Measurements from ENCODE around the gene DDX24.
A peak's percentile ranks its signal among the peaks of the same experiment; 100 is the strongest.

Gene DDX24

DNA sequence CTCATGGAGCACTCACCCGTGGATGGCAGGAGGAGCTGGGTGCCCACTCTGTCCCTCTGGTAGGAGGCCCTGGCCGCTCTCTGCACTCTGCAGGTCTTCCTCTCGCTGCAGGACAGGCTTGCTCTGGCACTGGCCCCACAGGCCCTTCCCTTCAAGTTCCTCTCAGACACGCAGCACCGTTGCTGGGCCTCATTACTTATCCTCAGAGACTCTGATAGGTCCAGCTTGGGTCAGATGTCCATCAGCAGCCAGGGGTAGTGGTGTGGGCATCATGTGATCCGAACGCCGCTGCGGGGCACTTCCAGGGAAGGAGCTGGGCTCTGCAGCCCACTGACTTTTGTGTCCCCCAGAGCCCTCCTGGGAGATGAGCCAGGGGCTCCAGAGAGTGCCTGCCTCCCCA, 43.0 kb downstream of the DDX24 start:
- no peak for FAIRE-seq
- DNase-seq (ENCODE audit: extremely low spot score, insufficient read length, low read depth) = no peak

DNA sequence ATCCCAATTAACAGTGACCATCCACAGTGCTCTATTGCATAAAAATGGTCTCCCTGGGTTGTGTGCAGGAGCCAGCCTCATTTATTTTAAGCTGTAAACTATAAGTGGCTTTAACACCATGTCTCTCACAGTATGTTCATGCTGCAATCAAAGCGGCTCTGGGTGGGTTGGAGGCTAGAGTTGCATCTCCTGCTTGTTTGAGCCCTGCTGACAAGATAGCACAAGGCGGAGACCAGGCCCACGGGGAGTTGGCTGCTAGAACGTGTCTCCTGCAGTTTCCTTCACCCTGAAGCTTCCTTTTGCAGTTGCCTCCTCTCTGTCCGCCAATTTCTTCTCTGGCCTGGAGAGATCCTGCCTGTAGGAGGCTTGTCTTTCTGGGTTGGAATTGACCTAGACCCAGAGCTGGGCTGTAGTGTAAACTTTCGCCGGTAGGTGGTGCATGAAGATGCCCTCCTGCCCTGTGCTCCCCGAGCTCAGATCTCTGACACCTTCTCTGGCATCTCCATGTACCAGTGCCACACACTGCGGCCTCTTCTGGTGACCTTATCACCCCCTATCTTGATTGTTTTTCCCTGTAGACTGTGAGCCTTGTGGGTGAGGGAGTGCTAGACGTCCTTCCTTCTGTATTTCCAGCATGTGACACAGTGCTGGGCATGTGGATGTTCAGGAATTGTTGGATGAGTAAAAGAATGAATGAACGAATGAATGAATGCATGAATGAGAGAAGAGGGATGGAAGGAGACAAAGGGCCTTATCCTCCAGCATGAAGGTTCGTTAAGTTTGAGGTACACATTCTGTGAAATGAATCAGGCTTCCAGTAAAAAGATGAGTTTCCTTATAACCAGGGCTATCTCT, 44.5 kb downstream of the DDX24 start:
- DNase-seq (ENCODE audit: extremely low spot score, insufficient read length, low read depth) = peak; percentile 63
- peak; percentile 91 for FAIRE-seq

DNA sequence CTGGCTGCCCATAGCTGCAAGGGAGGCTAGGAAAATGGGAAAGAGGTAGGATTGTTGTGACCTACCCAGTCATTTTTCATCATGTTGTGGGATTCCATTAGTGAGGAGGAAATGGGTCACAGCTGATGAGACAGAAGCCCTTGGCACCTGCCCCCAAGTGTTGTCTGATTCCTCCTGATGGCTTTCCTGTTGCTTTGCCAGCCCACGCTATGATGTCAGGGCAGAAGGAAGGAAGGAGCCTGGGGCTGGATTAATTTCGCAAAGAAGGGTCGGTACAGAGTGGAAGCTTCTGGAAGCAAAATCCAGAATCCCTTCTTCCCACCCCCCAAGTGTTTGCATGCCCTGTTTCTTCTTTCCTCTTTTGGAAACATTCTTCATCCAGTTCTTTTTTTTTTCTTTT, 46.1 kb downstream of the DDX24 start:
- no peak for FAIRE-seq
- no peak for DNase-seq (ENCODE audit: extremely low spot score, insufficient read length, low read depth)

DNA sequence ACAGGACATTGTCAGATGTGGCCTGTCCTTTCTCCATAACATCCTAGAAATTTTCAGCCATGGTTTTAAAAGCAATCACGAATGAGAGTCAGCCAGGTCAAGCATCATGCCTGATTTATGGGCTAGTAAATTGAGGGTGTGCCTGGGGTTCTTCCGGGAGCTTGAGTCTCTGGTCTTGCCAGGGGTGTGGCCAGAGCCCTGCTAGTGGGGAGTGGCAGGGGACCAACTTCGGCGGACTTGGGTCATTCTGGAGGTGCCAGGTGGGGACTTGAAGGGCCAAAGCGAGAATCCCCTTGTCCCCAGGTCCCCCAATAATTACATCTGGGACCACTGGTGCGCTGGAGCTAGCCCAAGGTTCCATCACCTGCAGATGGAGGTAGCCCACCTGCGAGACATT, 49.1 kb downstream of the DDX24 start:
- no peak for FAIRE-seq
- DNase-seq (ENCODE audit: extremely low spot score, insufficient read length, low read depth) = no peak

DNA sequence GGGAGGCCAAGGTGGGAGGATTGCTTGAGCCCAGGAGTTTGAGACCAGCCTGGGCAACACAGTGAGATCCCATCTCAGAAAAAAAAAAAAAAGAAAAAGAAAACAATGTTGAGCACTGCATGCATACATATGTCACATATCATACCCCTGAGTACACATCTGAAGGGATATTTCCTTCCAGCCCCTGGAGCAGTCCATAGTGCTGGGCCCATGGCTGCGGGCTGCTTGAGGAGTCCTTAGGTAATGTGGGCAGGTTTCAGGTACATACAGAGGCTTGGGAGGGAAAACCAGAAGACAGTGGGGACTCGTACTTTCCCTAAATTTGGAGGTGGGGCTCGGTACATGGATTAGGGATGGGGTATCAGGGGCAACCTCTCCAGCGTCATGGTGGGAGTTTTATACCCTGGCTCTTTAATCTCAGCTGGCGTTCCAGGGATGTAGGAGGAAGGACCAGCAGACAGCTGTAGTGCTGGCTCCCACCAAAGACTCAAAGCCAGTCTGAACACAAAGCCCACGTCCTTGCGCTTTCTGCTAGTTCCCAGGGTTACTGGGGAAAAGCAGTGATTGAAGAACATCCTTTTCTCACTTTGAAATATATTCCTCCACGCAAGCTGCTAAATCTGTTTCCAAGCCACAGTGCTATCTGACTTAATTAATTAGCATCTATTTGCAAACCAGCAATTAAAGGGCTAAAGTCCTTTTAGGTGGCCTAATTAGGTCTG, 49.7 kb downstream of the DDX24 start:
- FAIRE-seq = no peak
- no peak for DNase-seq (ENCODE audit: extremely low spot score, insufficient read length, low read depth)

DNA sequence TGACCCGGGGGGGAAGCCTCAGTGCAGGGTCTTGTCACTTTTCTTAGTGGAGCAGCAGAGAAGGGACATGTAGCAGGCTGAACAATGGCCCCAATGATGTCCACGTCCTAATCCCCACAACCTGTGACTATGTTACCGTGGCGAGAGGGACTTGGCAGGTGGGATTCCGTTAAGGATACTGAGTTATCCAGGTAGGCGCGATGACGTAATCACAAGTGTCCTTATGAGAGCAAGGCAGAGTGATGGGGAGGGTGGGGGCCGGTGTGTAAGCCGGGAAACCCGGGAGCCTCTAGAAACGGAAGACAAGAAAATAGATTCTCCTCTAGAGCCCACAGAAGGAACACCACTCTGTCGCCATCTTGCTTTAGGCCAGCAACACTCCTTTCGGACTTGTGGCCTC, 50.4 kb downstream of the DDX24 start:
- DNase-seq (ENCODE audit: extremely low spot score, insufficient read length, low read depth) (no peak), FAIRE-seq (no peak)

DNA sequence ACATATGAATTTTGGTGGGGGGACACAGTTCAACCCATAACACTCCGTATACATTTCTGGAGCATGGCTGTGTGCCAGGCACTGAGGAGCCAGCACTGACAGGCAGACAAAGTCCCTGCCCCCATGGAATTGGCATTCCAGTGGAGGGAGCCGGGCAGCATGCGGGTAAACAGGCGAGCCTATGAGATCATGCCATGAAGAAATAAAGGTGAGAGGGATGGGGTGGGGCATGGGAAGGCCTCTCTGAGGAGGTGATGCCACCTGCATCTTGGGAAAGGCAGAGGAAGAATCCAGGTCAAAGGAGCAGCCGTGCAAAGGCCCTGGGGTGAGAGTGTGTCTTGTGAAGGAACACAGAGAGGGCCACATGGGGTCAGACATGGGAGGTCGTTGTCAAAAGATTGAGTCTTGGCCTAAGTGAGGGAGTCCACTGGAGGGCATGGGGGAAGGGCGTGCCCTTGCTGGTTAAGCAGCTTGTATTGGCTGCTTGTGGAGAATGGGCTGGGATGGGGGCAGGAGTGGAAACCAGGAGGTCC, 51.3 kb downstream of the DDX24 start:
- no peak for FAIRE-seq

DNA sequence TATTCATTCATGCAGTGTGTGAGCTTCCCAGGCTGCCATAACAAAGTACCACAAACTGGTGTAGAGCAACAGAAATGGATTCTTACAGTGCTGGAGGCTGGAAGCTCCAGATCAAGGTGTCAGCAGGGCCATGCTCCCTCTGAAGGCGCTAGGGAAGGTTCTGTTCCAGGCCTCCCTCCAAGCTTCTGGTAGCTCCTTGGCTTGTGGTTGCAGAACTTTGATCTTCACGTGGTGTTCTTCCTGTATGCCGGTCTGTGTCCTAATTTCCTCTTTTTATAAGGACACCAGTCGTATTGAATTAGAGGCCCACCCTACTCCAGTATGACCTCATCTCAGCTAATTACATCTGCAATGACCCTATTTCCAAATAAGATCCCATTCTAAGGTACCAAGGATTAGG, 51.7 kb downstream of the DDX24 start:
- no peak for FAIRE-seq
- no peak for DNase-seq (ENCODE audit: extremely low spot score, insufficient read length, low read depth)

More for the DNA sequence above, 51.3 kb downstream of the DDX24 start:
- no peak for DNase-seq (ENCODE audit: extremely low spot score, insufficient read length, low read depth)

DNA sequence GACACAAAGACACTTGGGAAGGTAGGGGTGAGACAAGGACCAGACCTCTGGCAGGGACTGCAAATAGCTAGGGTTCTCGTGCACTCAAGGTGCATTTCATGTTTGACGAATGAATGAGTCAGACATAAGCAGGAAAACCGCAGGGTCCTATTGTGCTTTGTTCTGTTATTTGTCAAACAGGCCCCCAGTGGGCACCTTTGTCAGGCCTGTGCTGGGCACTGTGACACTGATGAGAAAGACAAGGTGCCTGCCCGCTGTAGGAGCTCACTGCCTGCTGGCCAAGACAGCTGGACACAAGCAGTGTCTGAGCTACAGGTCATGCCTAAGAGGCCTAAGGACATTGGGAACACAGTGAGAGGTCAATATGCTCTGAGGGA, 52.6 kb downstream of the DDX24 start:
- FAIRE-seq = peak; percentile 21

DNA sequence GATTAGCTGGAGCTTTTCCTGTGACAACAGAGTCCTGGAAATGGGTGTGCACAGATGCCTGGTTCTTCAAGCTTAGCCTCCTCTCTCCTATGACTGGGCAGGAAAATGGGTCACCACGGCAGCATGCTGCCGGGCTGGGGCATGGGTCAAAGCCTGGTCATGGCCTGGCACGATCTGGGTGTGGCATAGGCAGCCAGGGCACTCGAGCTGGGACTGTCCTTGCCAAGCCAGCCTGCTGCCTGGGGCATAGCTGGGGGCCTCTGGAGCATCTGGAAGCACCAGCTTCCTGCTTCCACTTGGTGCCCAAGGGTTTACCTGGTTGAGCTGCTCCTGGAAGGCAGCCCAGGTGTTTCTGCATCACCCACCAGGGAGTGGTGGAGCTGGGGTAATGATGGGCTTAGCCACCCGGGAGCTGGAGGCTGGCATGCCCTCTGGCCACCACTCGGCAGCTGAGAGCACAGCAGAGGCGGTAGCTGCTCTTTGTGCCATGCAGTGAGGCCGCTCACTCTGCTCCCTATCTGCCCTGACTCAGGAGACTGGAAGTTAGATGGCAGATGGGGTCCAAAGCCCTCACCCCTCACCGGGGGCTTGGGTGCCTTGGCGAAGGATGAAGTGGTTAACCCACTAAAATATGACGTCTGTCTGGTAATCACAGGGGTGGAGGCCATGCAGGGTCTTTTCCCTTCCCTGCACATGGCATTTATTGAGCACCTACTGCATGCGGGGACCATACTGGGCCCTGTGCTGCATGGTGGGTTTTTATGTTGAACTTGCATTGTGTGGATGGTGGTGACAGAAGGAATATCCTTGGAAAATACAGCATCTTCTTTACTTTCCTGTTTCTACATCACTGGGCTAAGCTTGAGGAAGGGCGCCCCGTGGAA, 53.2 kb downstream of the DDX24 start:
- DNase-seq (ENCODE audit: extremely low spot score, insufficient read length, low read depth) = no peak
- no peak for FAIRE-seq

More for the DNA sequence above, 52.6 kb downstream of the DDX24 start:
- no peak for DNase-seq (ENCODE audit: extremely low spot score, insufficient read length, low read depth)

DNA sequence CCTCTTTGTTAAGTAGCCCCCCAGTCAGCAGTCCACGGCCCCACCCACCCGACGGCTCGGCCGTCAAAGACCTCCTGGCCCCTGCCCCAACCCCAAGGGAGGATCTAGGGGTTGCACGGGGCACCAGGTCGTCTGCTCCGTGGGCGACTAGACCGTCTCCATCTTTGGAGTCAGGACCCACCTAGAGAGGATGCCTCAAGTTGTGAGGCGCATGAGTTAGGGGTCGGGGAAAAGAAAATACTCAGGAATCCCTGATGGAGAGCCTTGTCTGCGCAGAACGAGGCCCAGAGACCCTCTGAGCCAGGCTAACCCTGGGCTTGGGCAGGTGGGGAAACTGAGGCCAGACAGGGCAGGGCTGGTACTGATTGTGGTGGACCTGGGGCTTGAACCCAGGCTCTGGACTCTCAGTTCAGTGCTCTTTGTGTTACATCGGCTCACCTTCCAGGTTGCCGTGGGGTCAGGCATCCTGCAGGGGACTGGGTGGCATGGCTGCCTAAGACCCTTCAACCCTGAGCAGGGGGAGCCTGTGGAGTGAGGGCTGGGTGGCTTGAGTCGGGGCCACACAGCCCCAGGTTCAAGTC, 54.0 kb downstream of the DDX24 start:
- FAIRE-seq (no peak), DNase-seq (ENCODE audit: extremely low spot score, insufficient read length, low read depth) (no peak)

DNA sequence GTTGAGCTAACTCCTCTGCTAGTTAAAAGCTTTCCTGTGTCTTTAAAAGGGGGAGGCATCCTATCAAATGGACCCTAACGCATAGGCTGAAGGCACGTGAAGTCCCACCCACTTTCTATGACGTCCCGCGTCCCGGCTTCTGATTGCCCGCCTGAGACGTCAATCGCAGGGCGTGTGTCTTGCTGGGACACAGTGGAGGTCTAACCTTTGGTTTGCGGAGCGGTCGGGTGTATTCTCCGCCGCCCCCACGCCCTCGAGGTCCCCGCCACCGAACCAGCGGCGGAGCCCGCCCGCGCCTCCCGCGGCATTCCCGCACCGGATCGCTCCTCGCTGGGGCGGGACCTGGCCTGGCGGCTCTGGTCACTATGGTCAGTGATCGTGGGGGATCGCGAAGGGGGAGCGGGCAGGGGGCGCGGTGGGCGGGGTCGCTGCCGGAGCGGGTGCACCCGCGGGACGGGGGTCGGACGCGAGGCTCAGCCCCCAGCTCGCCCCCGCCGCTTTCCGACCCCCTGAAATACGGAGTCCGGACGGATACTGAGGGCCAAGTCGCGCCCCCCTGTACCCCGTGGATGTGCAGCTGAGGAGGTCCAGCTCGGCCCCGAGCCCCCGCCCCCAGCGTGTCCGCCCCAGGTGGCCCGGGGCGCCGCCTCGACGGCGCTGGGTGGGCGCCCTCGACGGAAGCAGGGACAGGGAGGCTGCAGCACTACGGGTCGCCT, 54.7 kb downstream of the DDX24 start, which contains the start of gene OTUB2:
OTUB2 (plus strand) TSS at position 168 of the 716 bp plus-strand sequence; CDS start at position 366, 198 bp downstream.
- FAIRE-seq = peak; percentile 99

DNA sequence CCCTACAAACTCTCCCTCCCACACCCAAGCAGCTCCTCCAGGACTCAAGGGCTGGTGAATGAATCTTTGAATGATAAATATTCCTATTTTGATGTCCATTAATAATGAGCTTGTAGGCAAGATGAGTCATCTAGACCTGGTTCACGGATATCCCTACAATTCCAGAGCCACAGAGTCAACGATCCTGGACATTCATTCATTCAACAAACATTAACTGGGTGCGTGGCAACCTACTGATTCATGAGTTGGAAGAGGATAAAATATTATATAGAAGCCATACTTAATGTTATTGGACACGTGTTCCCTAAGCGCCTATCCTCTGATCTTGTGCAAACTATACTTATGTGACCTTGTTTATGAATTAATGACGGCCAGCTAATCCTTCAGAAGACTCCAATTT, 55.3 kb downstream of the DDX24 start:
- DNase-seq (ENCODE audit: extremely low spot score, insufficient read length, low read depth) (no peak), FAIRE-seq (no peak)

More for the DNA sequence above, 54.7 kb downstream of the DDX24 start, which contains the start of gene OTUB2:
- peak; percentile 99 for DNase-seq (ENCODE audit: extremely low spot score, insufficient read length, low read depth)

DNA sequence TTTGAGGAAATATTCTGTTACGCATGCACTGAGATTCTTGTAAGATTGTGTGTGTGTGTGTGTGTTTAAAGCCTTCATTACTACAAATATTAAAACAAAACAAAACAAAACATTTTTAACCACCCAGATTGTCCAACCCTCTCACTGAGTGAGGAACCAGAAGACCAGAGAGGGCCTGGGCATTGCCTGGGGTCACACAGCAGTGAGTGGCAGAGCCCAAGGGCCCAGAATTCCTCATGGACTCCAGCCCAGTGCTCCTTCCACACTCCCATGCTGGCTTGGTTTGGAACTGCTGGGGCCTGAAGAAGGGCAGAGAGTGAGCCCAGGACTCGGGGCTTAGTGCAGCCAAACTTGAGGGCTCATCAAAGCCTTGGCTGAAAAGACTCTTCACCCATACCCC, 56.5 kb downstream of the DDX24 start:
- FAIRE-seq (no peak), DNase-seq (ENCODE audit: extremely low spot score, insufficient read length, low read depth) (no peak)

DNA sequence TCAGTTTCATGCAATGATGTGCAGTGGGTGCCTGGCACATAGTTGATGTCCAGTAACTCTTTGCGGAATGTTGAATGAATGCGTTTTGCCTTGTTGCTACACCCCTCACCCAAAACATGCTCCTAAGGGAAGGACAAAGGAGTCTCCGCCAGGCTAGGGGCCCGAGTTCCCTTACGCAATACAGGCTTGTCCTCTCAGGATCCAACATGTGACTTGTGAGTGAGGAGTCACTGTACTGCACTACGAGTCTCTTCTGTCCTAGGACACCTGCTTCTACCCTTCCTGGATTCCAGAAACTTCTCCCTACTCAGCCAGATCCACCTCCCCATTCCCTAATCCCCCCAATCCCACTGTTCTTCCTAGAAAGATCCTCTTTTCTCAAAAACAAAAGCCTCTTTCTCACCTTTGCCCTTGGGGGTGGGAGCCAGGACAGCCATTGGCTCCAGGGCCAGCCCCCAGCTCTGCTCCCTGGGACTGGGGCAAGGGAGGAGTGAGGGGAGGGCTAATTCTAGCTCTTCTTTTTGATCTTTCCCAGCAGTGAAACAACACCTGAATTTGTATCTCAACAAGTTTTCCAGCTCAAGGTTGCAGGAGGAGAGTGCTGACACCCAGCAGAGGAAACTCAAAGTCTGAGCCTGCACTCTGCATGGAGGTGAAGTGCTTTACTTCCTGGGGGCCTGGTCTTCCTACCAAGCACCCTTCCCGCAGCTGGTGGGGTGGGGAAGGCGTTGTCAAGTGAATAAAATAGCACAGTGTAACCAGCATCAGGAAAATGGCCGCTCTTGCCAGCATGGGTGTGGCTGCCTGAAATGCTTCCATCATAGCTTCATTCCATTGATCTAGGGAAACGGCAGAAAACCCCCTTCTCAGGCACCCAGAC, 58.2 kb downstream of the DDX24 start:
- no peak for DNase-seq (ENCODE audit: extremely low spot score, insufficient read length, low read depth)
- FAIRE-seq = no peak

DNA sequence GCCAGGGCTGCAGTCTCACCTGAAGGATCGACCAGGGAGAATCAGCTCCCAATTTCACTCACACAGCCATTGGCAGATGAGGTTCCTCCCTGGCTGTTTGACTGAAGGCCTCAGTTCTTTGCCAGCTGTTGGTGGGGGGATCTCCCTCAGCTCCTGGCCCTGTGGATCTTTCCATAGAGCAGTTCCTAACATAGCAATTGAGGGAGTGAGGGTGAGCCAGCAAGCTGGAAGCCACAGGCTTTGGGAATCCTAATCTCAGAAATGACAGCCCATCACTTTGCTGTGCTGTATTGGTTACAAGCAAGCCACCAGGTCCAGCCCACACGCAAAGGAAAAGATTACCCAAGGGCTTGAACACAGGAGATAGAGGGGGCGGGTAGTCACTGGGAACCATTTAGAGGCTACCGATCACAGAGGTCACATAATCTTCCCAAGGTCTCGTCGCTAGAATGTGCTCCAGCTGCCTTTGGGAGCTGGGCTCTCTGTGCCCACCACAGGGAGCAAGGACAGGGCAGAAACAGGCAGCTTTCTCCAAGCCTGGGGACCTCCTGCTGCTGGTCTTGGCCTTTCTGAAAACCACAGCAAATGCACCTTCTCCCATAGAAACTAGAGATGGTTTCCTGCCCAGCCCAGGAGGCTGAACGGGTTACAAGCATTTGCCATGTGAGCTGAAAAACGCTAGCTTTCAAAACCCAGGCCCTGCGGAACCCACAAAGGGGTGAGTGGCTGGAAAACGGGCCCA, 59.4 kb downstream of the DDX24 start:
- no peak for DNase-seq (ENCODE audit: extremely low spot score, insufficient read length, low read depth)
- no peak for FAIRE-seq

DNA sequence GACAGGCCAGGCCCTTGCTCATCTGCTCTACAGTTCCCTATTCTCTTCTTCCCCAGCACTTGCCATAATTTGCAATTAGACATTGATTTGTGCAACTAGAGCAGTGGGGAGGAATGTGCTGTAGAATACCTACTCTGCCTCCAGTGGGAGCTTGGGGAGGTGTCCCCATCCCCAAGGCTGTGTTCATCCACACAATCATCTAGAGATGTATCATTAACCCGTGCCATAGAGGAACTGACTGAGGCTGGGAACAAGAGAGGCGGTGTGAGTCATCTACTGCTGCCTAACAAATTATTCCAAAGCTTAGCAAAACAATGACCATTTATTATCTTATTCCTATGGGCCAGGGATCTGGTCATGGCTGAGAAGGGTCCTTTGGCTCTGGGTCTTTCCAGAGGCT, 60.0 kb downstream of the DDX24 start:
- FAIRE-seq (no peak), DNase-seq (ENCODE audit: extremely low spot score, insufficient read length, low read depth) (no peak)
